ENCODE results near the gene RNF103. TPM values are rescaled to one million over a fixed set of nuclear protein-coding genes. Genes with fewer than 3 reads are reported as not detected.

Gene RNF103
- total RNA-seq, 1 experiment from 2014 or later, result 12.4 TPM

DNA sequence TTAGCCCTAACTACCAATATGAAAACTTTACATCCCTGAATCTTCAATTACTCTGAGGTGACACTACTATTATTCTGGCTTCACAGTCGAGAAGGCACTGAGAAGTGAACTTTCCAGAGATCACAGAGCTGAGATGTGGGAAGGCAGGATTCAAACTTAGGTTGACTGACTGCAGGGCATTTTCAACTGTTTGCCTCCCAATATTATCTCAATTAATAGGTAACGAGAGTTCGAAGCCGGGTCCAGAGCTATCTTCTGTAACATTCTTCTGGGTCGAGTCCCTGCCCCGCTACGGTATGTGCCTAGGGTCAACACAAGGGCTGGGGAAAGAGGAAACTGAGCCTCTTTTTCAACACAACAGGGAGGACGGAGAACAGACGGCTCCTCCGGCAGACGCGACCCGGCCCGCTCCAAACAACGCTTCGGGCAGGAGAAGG lies 61.2 kb downstream of the RNF103 start:
- TF ChIP-seq, protein P1, sequence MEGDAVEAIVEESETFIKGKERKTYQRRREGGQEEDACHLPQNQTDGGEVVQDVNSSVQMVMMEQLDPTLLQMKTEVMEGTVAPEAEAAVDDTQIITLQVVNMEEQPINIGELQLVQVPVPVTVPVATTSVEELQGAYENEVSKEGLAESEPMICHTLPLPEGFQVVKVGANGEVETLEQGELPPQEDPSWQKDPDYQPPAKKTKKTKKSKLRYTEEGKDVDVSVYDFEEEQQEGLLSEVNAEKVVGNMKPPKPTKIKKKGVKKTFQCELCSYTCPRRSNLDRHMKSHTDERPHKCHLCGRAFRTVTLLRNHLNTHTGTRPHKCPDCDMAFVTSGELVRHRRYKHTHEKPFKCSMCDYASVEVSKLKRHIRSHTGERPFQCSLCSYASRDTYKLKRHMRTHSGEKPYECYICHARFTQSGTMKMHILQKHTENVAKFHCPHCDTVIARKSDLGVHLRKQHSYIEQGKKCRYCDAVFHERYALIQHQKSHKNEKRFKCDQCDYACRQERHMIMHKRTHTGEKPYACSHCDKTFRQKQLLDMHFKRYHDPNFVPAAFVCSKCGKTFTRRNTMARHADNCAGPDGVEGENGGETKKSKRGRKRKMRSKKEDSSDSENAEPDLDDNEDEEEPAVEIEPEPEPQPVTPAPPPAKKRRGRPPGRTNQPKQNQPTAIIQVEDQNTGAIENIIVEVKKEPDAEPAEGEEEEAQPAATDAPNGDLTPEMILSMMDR (IDR thresholded peaks at IDR 0.05; ENCODE audit: unreplicated experiment), result no peak
- H3K4me1 Mint-ChIP-seq (ENCODE audit: insufficient read depth, unreplicated experiment), result peaks cover 26% of the 10 kb centered on the region
- intact Hi-C loops (cut with micrococcal nuclease), result loop anchor here (2.0 kb wide), 2 partner anchors 60 to 122 kb away; partner anchors contain the start of genes KDM3A and RNF103
- peaks cover 16% of the 10 kb centered on the region for H3K36me3 Mint-ChIP-seq (ENCODE audit: insufficient read depth, unreplicated experiment)
- peak overlapping the region; percentile 100 for H3K27ac Mint-ChIP-seq (ENCODE audit: low read depth, unreplicated experiment)
- no peaks in the 10 kb centered on the region for H3K9me3 Mint-ChIP-seq (ENCODE audit: unreplicated experiment)
- no TSS peak for BruUV-seq (replicated peaks)
- no peak for DNase-seq (ENCODE audit: unreplicated experiment)
- ChIA-PET CTCF (interaction anchor here (1.1 kb wide), 2 partner anchors 44 to 76 kb away, joined by 3 to 4 read pairs; no protein-coding TSS in a partner anchor), POLR2A (interaction anchor here (0.6 to 3.3 kb wide), 21 partner anchors 10 to 790 kb away, joined by 3 to 48 read pairs (median 4); partner anchors contain the start of genes IMMT and KDM3A)
- peak overlapping the region; percentile 94 for H3K4me3 Mint-ChIP-seq (ENCODE audit: unreplicated experiment)
- H3K27me3 Mint-ChIP-seq (ENCODE audit: insufficient read depth, unreplicated experiment), result no peaks in the 10 kb centered on the region

DNA sequence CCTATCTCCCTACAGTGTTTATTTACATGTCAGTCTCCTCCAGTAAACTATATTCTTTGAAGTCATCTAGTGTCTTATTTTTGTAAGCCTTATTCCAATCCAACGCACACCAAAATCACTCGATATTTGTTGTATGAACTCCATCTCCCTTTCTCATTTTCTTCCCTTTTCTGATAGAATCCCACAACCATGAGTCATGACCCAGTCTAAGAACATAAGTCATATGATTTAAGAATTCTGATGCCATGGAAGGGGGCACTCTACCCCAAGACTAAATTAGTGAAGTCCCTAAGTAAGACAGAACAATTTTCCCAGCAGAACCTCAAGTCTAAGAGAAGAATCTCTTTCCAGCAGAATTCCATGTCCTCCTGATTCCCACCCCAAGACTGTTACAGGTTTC lies 65.8 kb downstream of the RNF103 start:
- TF ChIP-seq, protein P1 (IDR thresholded peaks at IDR 0.05; ENCODE audit: unreplicated experiment), result no peak
- BruUV-seq (replicated peaks), result no TSS peak
- intact Hi-C loops (cut with micrococcal nuclease), result no loop called here
- no peak overlapping the region for H3K27ac Mint-ChIP-seq (ENCODE audit: low read depth, unreplicated experiment)
- no peak for DNase-seq (ENCODE audit: unreplicated experiment)
- ChIA-PET POLR2A (no interaction called here), CTCF (no interaction called here)
- no peak overlapping the region for H3K4me3 Mint-ChIP-seq (ENCODE audit: unreplicated experiment)
- peaks cover 19% of the 10 kb centered on the region for H3K4me1 Mint-ChIP-seq (ENCODE audit: insufficient read depth, unreplicated experiment)
- no peaks in the 10 kb centered on the region for H3K27me3 Mint-ChIP-seq (ENCODE audit: insufficient read depth, unreplicated experiment)
- H3K9me3 Mint-ChIP-seq (ENCODE audit: unreplicated experiment), result no peaks in the 10 kb centered on the region
- peaks cover 5% of the 10 kb centered on the region for H3K36me3 Mint-ChIP-seq (ENCODE audit: insufficient read depth, unreplicated experiment)

DNA sequence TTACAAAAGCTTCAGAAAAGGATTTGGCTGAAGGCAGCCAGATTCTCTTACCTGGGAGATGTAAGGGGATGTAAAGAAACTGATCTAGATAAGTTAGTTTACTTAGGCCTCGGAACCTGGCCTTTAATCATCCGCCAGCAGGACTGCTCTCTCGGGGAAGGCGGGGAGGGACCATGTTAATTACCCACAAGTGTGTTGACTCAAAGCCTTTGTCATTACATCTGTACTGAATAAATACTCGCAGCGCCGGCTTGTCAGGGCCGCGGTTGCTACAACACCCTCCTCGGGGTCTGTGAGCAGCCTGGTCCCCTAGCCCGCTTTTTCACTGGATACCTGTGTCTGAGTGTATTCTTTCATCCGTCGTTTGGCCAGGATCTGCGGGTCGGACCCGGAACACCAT lies 67.2 kb downstream of the RNF103 start:
- TF ChIP-seq, protein P1 (IDR thresholded peaks at IDR 0.05; ENCODE audit: unreplicated experiment), result no peak
- ChIA-PET CTCF (interaction anchor here (0.8 to 1.7 kb wide), 2 partner anchors 25 to 44 kb away, joined by 3 to 6 read pairs; no protein-coding TSS in a partner anchor), POLR2A (interaction anchor here (1.1 kb wide), 1 partner anchor 116 kb away, joined by 3 read pairs; the partner anchor contains the start of gene KDM3A)
- peaks cover 5% of the 10 kb centered on the region for H3K36me3 Mint-ChIP-seq (ENCODE audit: insufficient read depth, unreplicated experiment)
- intact Hi-C loops (cut with micrococcal nuclease), result no loop called here
- DNase-seq (ENCODE audit: unreplicated experiment), result no peak
- no peaks in the 10 kb centered on the region for H3K27me3 Mint-ChIP-seq (ENCODE audit: insufficient read depth, unreplicated experiment)
- H3K27ac Mint-ChIP-seq (ENCODE audit: low read depth, unreplicated experiment), result no peak overlapping the region
- peaks cover 12% of the 10 kb centered on the region for H3K4me1 Mint-ChIP-seq (ENCODE audit: insufficient read depth, unreplicated experiment)
- H3K4me3 Mint-ChIP-seq (ENCODE audit: unreplicated experiment), result no peak overlapping the region
- no peaks in the 10 kb centered on the region for H3K9me3 Mint-ChIP-seq (ENCODE audit: unreplicated experiment)
- BruUV-seq (replicated peaks), result no TSS peak

Other genes with a start within 250 kb of the RNF103 start
- 21.1 and 34.6 TPM in 2 replicates for gene KDM3A, start 182.5 kb downstream of the RNF103 start, total RNA-seq (2022)
- 123 and 131 TPM in 2 replicates for gene CHMP3, start 60.4 kb downstream of the RNF103 start, total RNA-seq (2022)
- 41.0 and 46.7 TPM in 2 replicates for gene RMND5A, start 96.4 kb upstream of the RNF103 start, total RNA-seq (2022)
- gene CD8A, start 167.0 kb upstream of the RNF103 start, total RNA-seq (2022), result not detected in 2 replicates
- not detected in 2 replicates for gene CD8B, start 238.0 kb upstream of the RNF103 start, total RNA-seq (2022)